ENCODE data around the gene TRIM37.

TRIM37 gene

DNA sequence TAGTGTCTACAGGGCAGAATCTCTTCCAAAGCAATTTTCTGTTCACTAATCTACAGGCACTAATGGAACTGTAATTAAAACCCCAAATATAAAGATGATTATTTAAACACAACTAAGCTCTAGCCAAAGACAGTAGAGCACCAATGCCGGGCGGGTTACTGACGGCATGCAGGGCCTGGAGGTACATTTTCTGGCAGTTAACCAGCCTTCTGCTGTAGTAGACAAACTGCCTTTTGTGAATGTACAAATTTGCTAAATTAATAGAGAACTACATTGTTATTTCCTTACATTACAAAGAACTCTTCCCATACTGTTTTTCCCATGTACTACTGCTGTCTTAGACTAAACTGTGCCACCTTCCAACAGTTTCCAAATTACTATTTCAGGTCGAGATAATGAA is 107.8 kb downstream of the TRIM37 start:
- TF ChIP-seq TEAD4 (IDR thresholded peaks at IDR 0.05), result no peak
- TF ChIP-seq, protein P1, sequence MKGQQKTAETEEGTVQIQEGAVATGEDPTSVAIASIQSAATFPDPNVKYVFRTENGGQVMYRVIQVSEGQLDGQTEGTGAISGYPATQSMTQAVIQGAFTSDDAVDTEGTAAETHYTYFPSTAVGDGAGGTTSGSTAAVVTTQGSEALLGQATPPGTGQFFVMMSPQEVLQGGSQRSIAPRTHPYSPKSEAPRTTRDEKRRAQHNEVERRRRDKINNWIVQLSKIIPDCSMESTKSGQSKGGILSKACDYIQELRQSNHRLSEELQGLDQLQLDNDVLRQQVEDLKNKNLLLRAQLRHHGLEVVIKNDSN (IDR thresholded peaks at IDR 0.05), result no peak
- TF ChIP-seq RAD21 (IDR thresholded peaks at IDR 0.05; ENCODE audit: low read depth), result no peak
- TF ChIP-seq TAF1 (IDR thresholded peaks at IDR 0.05; ENCODE audit: low read depth), result no peak
- no peak for TF ChIP-seq YY1 (IDR thresholded peaks at IDR 0.05; ENCODE audit: low read depth)
- TF ChIP-seq TCF12 (IDR thresholded peaks at IDR 0.05; ENCODE audit: low read depth), result no peak
- TF ChIP-seq EP300 (IDR thresholded peaks at IDR 0.05; ENCODE audit: borderline replicate concordance), result no peak
- no peak for TF ChIP-seq CEBPB (IDR thresholded peaks at IDR 0.05)
- no peak for TF ChIP-seq CREB1 (IDR thresholded peaks at IDR 0.05; ENCODE audit: low read depth)
- TF ChIP-seq ZBTB7A (IDR thresholded peaks at IDR 0.05; ENCODE audit: low read depth), result no peak
- TF ChIP-seq, protein P2, sequence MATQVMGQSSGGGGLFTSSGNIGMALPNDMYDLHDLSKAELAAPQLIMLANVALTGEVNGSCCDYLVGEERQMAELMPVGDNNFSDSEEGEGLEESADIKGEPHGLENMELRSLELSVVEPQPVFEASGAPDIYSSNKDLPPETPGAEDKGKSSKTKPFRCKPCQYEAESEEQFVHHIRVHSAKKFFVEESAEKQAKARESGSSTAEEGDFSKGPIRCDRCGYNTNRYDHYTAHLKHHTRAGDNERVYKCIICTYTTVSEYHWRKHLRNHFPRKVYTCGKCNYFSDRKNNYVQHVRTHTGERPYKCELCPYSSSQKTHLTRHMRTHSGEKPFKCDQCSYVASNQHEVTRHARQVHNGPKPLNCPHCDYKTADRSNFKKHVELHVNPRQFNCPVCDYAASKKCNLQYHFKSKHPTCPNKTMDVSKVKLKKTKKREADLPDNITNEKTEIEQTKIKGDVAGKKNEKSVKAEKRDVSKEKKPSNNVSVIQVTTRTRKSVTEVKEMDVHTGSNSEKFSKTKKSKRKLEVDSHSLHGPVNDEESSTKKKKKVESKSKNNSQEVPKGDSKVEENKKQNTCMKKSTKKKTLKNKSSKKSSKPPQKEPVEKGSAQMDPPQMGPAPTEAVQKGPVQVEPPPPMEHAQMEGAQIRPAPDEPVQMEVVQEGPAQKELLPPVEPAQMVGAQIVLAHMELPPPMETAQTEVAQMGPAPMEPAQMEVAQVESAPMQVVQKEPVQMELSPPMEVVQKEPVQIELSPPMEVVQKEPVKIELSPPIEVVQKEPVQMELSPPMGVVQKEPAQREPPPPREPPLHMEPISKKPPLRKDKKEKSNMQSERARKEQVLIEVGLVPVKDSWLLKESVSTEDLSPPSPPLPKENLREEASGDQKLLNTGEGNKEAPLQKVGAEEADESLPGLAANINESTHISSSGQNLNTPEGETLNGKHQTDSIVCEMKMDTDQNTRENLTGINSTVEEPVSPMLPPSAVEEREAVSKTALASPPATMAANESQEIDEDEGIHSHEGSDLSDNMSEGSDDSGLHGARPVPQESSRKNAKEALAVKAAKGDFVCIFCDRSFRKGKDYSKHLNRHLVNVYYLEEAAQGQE (IDR thresholded peaks at IDR 0.05; ENCODE audit: low read depth), result no peak
- TF ChIP-seq EGR1 (IDR thresholded peaks at IDR 0.05), result no peak
- TF ChIP-seq FOXM1 (IDR thresholded peaks at IDR 0.05; ENCODE audit: borderline replicate concordance, low read depth), result no peak

DNA sequence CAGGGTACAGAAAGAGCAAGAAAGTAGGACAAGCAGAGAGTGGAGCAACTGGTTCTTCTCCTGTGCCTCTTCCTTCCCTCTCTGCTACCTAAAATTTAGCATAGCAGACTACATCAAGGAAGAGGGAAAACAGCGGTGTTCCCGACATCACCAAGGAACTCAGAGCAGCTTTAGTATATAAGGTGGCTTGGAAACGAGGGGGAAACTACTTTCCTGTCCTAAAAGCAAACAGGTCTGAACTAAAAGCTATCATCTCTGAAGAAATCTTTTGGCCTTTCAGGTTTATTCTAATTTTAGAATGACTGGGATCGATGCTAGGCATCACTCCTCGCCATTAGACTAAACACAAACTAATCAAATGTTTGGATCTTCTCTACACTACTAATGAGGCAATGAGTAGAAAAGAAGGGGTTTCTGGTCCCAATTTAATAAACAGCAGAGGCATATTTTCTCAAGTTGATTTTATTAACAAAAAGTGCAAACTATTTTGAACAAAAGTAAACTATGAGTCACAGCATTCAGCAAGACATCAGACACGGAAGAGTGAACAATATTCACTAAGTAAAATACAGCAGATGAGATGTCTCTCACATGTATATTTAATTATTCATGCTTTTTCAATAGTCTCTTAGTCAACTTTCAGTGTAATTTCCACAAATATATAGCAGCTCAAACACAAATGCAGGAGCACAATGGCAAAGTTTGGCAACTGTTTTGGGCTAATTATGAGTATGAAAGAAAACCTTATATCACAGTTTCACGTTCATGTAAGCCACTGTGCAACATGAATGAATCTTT is 108.7 kb downstream of the TRIM37 start:
- no peak for TF ChIP-seq YY1 (IDR thresholded peaks at IDR 0.05; ENCODE audit: low read depth)
- TF ChIP-seq TAF1 (IDR thresholded peaks at IDR 0.05; ENCODE audit: low read depth), result no peak
- TF ChIP-seq TCF12 (IDR thresholded peaks at IDR 0.05; ENCODE audit: low read depth), result no peak
- no peak for TF ChIP-seq NFIC (IDR thresholded peaks at IDR 0.05)

DNA sequence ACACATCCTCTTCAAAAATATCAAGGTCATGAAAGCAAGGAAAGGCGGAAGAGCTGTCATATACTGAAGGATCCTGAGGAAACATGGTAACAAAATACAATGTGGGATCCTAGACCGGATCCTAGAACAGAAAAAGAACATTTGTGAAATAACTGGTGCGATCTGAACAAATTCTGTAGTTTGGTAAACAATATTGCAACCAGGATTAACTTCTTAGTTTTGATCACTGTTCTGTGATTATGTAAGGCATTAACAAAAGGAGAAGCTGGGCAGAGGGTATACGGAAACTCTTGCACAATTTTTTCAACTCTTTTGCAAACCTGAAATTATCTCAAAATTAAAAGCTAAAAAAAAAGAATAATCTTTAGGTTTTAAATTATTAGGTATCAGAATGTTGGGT is 109.7 kb downstream of the TRIM37 start:
- TF ChIP-seq TCF12 (IDR thresholded peaks at IDR 0.05; ENCODE audit: low read depth) (no peak), FOXM1 (IDR thresholded peaks at IDR 0.05; ENCODE audit: borderline replicate concordance, low read depth) (no peak), CREB1 (IDR thresholded peaks at IDR 0.05; ENCODE audit: low read depth) (no peak), EP300 (IDR thresholded peaks at IDR 0.05; ENCODE audit: borderline replicate concordance) (no peak), TEAD4 (IDR thresholded peaks at IDR 0.05) (no peak), TAF1 (IDR thresholded peaks at IDR 0.05; ENCODE audit: low read depth) (no peak), NFIC (IDR thresholded peaks at IDR 0.05) (no peak), CEBPB (IDR thresholded peaks at IDR 0.05) (no peak), ZBTB7A (IDR thresholded peaks at IDR 0.05; ENCODE audit: low read depth) (no peak), EGR1 (IDR thresholded peaks at IDR 0.05) (no peak), YY1 (IDR thresholded peaks at IDR 0.05; ENCODE audit: low read depth) (no peak), RAD21 (IDR thresholded peaks at IDR 0.05; ENCODE audit: low read depth) (no peak)
- TF ChIP-seq, protein P2 (IDR thresholded peaks at IDR 0.05; ENCODE audit: low read depth), result no peak
- TF ChIP-seq, protein P1 (IDR thresholded peaks at IDR 0.05), result no peak
- TF ChIP-seq, protein P3, sequence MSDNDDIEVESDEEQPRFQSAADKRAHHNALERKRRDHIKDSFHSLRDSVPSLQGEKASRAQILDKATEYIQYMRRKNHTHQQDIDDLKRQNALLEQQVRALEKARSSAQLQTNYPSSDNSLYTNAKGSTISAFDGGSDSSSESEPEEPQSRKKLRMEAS (IDR thresholded peaks at IDR 0.05), result no peak

DNA sequence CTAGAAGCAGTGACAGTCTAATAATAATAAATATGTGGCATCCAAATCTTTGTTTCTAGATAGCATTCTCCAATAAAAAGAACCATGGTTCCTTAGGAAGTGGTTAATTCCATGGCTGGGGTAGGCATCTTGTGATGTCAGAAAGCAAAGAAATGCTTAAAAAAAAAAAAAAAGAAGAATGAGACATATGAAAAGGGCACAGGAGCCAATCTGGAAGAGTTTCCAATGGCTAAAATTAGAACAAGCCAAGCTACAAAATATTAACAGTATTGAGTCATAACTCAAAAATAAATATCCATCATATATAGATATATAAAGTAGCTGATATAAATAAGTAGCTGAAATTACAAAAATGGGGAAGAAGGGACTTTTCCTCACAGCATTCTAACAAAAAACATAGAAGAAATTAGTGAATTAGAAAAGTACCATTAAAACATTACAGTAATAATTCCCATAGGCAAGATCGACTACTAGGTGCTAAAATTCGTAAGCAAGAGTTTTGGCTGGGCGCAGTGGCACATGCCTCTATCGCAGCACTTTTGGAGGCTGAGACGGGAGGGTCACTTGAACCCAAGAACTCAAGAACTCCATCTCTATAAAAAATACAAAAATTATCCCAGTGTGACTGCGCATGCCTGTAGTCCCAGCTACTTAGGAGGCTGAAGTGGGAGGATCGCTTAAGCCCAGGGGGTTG is 111.3 kb downstream of the TRIM37 start:
- TF ChIP-seq, protein P2 (IDR thresholded peaks at IDR 0.05; ENCODE audit: low read depth), result no peak
- TF ChIP-seq EGR1 (IDR thresholded peaks at IDR 0.05) (no peak), TEAD4 (IDR thresholded peaks at IDR 0.05) (no peak), EP300 (IDR thresholded peaks at IDR 0.05; ENCODE audit: borderline replicate concordance) (no peak), TCF12 (IDR thresholded peaks at IDR 0.05; ENCODE audit: low read depth) (no peak), ZBTB7A (IDR thresholded peaks at IDR 0.05; ENCODE audit: low read depth) (no peak), YY1 (IDR thresholded peaks at IDR 0.05; ENCODE audit: low read depth) (no peak), CREB1 (IDR thresholded peaks at IDR 0.05; ENCODE audit: low read depth) (no peak), RAD21 (IDR thresholded peaks at IDR 0.05; ENCODE audit: low read depth) (no peak), NFIC (IDR thresholded peaks at IDR 0.05) (no peak), CEBPB (IDR thresholded peaks at IDR 0.05) (no peak), FOXM1 (IDR thresholded peaks at IDR 0.05; ENCODE audit: borderline replicate concordance, low read depth) (no peak), TAF1 (IDR thresholded peaks at IDR 0.05; ENCODE audit: low read depth) (no peak)
- TF ChIP-seq, protein P1 (IDR thresholded peaks at IDR 0.05), result no peak
- TF ChIP-seq, protein P3 (IDR thresholded peaks at IDR 0.05), result no peak

Measured in Ishikawa (cell line).